Measurements from ENCODE around the gene GPR4.
"Not testable (repeated sequence)": the region's sequence is repeated elsewhere in the genome, so short reads cannot be mapped to it uniquely, and the experiment has no call there.

DNA sequence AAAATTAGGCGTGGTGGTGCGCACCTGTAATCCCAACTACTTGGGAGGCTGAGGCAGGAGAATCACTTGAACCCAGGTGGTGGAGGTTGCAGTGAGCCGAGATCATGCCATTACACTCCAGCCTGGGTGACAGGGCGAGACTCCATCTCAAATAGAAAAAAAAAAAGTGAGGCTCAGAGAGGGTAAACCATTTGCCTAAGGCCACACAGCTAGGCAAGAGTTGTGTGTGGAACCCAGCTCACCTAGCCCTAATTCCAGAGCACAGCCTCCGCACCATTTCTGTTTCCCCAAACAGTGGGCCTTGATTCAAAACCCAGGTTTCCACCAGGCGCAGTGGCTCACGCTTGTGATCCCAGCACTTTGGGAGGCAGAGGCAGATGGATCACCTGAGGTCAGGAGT lies 26.2 kb upstream of the GPR4 start:
- TF ChIP-seq, protein P1, sequence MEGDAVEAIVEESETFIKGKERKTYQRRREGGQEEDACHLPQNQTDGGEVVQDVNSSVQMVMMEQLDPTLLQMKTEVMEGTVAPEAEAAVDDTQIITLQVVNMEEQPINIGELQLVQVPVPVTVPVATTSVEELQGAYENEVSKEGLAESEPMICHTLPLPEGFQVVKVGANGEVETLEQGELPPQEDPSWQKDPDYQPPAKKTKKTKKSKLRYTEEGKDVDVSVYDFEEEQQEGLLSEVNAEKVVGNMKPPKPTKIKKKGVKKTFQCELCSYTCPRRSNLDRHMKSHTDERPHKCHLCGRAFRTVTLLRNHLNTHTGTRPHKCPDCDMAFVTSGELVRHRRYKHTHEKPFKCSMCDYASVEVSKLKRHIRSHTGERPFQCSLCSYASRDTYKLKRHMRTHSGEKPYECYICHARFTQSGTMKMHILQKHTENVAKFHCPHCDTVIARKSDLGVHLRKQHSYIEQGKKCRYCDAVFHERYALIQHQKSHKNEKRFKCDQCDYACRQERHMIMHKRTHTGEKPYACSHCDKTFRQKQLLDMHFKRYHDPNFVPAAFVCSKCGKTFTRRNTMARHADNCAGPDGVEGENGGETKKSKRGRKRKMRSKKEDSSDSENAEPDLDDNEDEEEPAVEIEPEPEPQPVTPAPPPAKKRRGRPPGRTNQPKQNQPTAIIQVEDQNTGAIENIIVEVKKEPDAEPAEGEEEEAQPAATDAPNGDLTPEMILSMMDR (IDR thresholded peaks at IDR 0.05) = not testable (repeated sequence)
- not testable (repeated sequence) for TF ChIP-seq POLR2AphosphoS5 (IDR thresholded peaks at IDR 0.05; ENCODE audit: low read depth, low read length)
